MG63 (cell line): Measurements from ENCODE around the gene ATP2A3. TPM values are rescaled to one million over a fixed set of nuclear protein-coding genes. Genes with fewer than 3 reads are reported as not detected.

Experiments used
- DNase-seq: peaks from one replicate; pipeline ENCODE4 v3.0.0-alpha.2; 2020
- H3K27me3 ChIP-seq: fragments of 250-450 bp; sonication (Bioruptor Pico); 2 replicates; pipeline ENCODE4 v1.5.1; 2020; ENCODE audit warnings: mild to moderate bottlenecking, moderate library complexity
- H3K36me3 ChIP-seq: fragments of 250-450 bp; sonication (Bioruptor Pico); 2 replicates; pipeline ENCODE4 v1.5.1; 2020; ENCODE audit warnings: mild to moderate bottlenecking, moderate library complexity
- H3K4me3 ChIP-seq: fragments of 250-450 bp; sonication (Bioruptor Pico); 2 replicates; pipeline ENCODE4 v1.5.1; 2020; ENCODE audit warnings: mild to moderate bottlenecking, moderate library complexity
- H3K9me3 ChIP-seq: fragments of 250-450 bp; sonication (Bioruptor Pico); 2 replicates; pipeline ENCODE4 v1.5.1; 2020; ENCODE audit warnings: mild to moderate bottlenecking, moderate library complexity
- total RNA-seq: library from RNA; depleted of rRNA; stranded (reverse); fragments of >200 nt; shearing (Covaris generic); gene quantifications from 2 replicates; pipeline ENCODE4 v1.2.3, GENCODE V29; 2014; ENCODE audit warnings: low replicate concordance

ATP2A3 gene
- total RNA-seq, 1 experiment from 2014 or later, result 1.2 TPM

GRCh38 chr17:3963237-3964201 is 718 bp downstream of the ATP2A3 start:
- H3K27me3 ChIP-seq, result no peaks in the 10 kb centered on the region
- H3K36me3 ChIP-seq, result no peaks in the 10 kb centered on the region
- H3K9me3 ChIP-seq, result no peaks in the 10 kb centered on the region
- no peak overlapping the region for H3K4me3 ChIP-seq
- no peak for DNase-seq

- Histone ChIP-seq H3K9me3 (no peaks in the 10 kb centered on the region), H3K27me3 (no peaks in the 10 kb centered on the region), H3K36me3 (no peaks in the 10 kb centered on the region), H3K4me3 (no peak overlapping the region)
- no peak for DNase-seq
Observed at GRCh38 chr17:3962965-3963236, 1.3 kb downstream of the ATP2A3 start.

GRCh38 chr17:3962217-3962964 is 1.8 kb downstream of the ATP2A3 start:
- Histone ChIP-seq H3K9me3 (no peaks in the 10 kb centered on the region), H3K36me3 (no peaks in the 10 kb centered on the region), H3K27me3 (no peaks in the 10 kb centered on the region), H3K4me3 (no peak overlapping the region)
- DNase-seq, result no peak

- Histone ChIP-seq H3K9me3 (no peaks in the 10 kb centered on the region), H3K4me3 (no peak overlapping the region), H3K36me3 (no peaks in the 10 kb centered on the region), H3K27me3 (no peaks in the 10 kb centered on the region)
- no peak for DNase-seq
Observed at GRCh38 chr17:3961564-3962047, 2.6 kb downstream of the ATP2A3 start.

- no peaks in the 10 kb centered on the region for H3K9me3 ChIP-seq
- H3K27me3 ChIP-seq, result no peaks in the 10 kb centered on the region
- H3K36me3 ChIP-seq, result no peaks in the 10 kb centered on the region
- DNase-seq, result peak; percentile 33
- H3K4me3 ChIP-seq, result no peak overlapping the region
Observed at GRCh38 chr17:3960764-3961163, 3.5 kb downstream of the ATP2A3 start.

- no peak overlapping the region for H3K4me3 ChIP-seq
- no peaks in the 10 kb centered on the region for H3K9me3 ChIP-seq
- H3K27me3 ChIP-seq, result no peaks in the 10 kb centered on the region
- H3K36me3 ChIP-seq, result no peaks in the 10 kb centered on the region
- DNase-seq, result no peak
Observed at GRCh38 chr17:3959921-3960601, 4.2 kb downstream of the ATP2A3 start.

GRCh38 chr17:3959295-3959899 is 4.8 kb downstream of the ATP2A3 start:
- Histone ChIP-seq H3K27me3 (no peaks in the 10 kb centered on the region), H3K4me3 (no peak overlapping the region), H3K9me3 (no peaks in the 10 kb centered on the region), H3K36me3 (no peaks in the 10 kb centered on the region)
- peak; percentile 83 for DNase-seq

- Histone ChIP-seq H3K9me3 (no peaks in the 10 kb centered on the region), H3K4me3 (no peak overlapping the region), H3K36me3 (no peaks in the 10 kb centered on the region), H3K27me3 (no peaks in the 10 kb centered on the region)
- no peak for DNase-seq
Observed at GRCh38 chr17:3957735-3958599, 6.3 kb downstream of the ATP2A3 start.

- no peak overlapping the region for H3K4me3 ChIP-seq
- no peaks in the 10 kb centered on the region for H3K36me3 ChIP-seq
- no peaks in the 10 kb centered on the region for H3K9me3 ChIP-seq
- no peak for DNase-seq
- no peaks in the 10 kb centered on the region for H3K27me3 ChIP-seq
Observed at GRCh38 chr17:3956983-3957382, 7.3 kb downstream of the ATP2A3 start.

- DNase-seq, result peak; percentile 29
- H3K36me3 ChIP-seq, result no peaks in the 10 kb centered on the region
- no peak overlapping the region for H3K4me3 ChIP-seq
- H3K9me3 ChIP-seq, result no peaks in the 10 kb centered on the region
- H3K27me3 ChIP-seq, result no peaks in the 10 kb centered on the region
Observed at GRCh38 chr17:3956327-3956957, 7.8 kb downstream of the ATP2A3 start.

- no peaks in the 10 kb centered on the region for H3K9me3 ChIP-seq
- DNase-seq, result no peak
- no peaks in the 10 kb centered on the region for H3K36me3 ChIP-seq
- H3K27me3 ChIP-seq, result no peaks in the 10 kb centered on the region
- no peak overlapping the region for H3K4me3 ChIP-seq
Observed at GRCh38 chr17:3955673-3955988, 8.6 kb downstream of the ATP2A3 start.

- Histone ChIP-seq H3K9me3 (no peaks in the 10 kb centered on the region), H3K27me3 (no peaks in the 10 kb centered on the region), H3K4me3 (no peak overlapping the region), H3K36me3 (no peaks in the 10 kb centered on the region)
- no peak for DNase-seq
Observed at GRCh38 chr17:3954976-3955672, 9.1 kb downstream of the ATP2A3 start.

GRCh38 chr17:3954086-3954485 is 10.2 kb downstream of the ATP2A3 start:
- DNase-seq, result no peak
- Histone ChIP-seq H3K36me3 (no peaks in the 10 kb centered on the region), H3K4me3 (no peak overlapping the region), H3K27me3 (no peaks in the 10 kb centered on the region), H3K9me3 (no peaks in the 10 kb centered on the region)

- no peak overlapping the region for H3K4me3 ChIP-seq
- H3K36me3 ChIP-seq, result no peaks in the 10 kb centered on the region
- no peak for DNase-seq
- no peaks in the 10 kb centered on the region for H3K9me3 ChIP-seq
- H3K27me3 ChIP-seq, result no peaks in the 10 kb centered on the region
Observed at GRCh38 chr17:3953542-3953941, 10.7 kb downstream of the ATP2A3 start.

GRCh38 chr17:3952186-3952585 is 12.1 kb downstream of the ATP2A3 start:
- DNase-seq, result no peak
- H3K4me3 ChIP-seq, result no peak overlapping the region
- no peaks in the 10 kb centered on the region for H3K27me3 ChIP-seq
- no peaks in the 10 kb centered on the region for H3K36me3 ChIP-seq
- H3K9me3 ChIP-seq, result no peaks in the 10 kb centered on the region
